ENCODE data around the gene RASGRP3. TPM values are rescaled to one million over a fixed set of nuclear protein-coding genes. Genes with fewer than 3 reads are reported as not detected.
A peak's percentile ranks its signal among the peaks of the same experiment; 100 is the strongest.

RASGRP3 gene
- total and polyA plus RNA-seq, 2 of the 13 experiments (the other 11 are each of a cell fraction or from before 2014, with no cell fraction given), result 0.01 TPM; not detected in 1

DNA sequence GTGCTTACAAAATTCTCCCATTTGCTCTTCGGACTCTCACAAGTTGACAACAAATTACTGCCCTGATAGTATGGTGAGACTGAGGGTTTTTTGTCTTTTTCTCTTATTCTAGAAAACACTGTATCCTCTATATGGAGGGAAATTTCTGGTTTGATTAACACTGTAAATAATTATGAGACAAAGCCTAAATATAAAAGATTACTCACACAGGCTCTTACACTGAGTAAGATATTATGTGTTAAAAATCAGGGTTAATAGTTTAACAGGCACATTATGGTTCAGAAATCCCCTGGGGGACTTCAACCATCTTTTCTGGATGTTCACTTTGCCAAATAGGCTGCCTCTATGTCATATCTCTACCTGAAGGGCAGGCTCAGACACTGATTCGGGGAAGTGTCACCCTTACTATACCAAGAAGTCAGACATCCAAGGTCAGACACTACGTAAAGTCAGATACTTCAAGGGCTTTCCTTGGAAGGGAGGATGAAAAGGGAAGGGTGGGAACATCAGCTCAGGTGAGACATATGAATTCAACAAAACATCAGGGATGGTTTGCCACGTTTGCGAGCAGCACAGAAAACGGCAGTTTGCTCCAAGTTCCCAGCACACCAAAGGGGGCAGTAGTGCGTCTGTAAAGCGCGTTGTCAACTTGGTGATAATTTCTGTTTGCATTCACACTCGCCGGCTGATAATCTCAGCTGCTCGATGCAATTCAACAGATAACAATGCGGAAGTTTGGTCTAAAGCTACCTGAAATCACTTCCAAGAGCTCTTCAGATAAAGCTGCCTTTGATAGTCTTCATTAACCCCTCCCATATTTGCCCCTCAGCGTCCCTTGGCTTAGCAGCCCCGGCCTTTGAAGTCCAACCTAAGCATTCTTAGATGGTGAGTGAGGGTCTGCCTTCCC lies 972 bp upstream of the RASGRP3 start (continued):
- TF ChIP-seq, protein P1, sequence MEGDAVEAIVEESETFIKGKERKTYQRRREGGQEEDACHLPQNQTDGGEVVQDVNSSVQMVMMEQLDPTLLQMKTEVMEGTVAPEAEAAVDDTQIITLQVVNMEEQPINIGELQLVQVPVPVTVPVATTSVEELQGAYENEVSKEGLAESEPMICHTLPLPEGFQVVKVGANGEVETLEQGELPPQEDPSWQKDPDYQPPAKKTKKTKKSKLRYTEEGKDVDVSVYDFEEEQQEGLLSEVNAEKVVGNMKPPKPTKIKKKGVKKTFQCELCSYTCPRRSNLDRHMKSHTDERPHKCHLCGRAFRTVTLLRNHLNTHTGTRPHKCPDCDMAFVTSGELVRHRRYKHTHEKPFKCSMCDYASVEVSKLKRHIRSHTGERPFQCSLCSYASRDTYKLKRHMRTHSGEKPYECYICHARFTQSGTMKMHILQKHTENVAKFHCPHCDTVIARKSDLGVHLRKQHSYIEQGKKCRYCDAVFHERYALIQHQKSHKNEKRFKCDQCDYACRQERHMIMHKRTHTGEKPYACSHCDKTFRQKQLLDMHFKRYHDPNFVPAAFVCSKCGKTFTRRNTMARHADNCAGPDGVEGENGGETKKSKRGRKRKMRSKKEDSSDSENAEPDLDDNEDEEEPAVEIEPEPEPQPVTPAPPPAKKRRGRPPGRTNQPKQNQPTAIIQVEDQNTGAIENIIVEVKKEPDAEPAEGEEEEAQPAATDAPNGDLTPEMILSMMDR (CRISPR knock-in tag; IDR thresholded peaks at IDR 0.05), result peak; percentile 81
- TF ChIP-seq RXRB (CRISPR knock-in tag; IDR thresholded peaks at IDR 0.05; ENCODE audit: borderline replicate concordance) (no peak), NFATC3 (CRISPR knock-in tag; IDR thresholded peaks at IDR 0.05) (0 out of 2 replicates have a peak, but pooled peaks have one; percentile 48), ARNT (IDR thresholded peaks at IDR 0.05) (no peak), ZBTB7B (CRISPR knock-in tag; IDR thresholded peaks at IDR 0.05) (0 out of 2 replicates have a peak, but pooled peaks have one; percentile 34), ZNF33A (CRISPR knock-in tag; IDR thresholded peaks at IDR 0.05; ENCODE audit: borderline replicate concordance) (no peak), DDIT3 (CRISPR knock-in tag; IDR thresholded peaks at IDR 0.05) (no peak), ZNF710 (CRISPR knock-in tag; IDR thresholded peaks at IDR 0.05; ENCODE audit: borderline replicate concordance) (no peak), TGIF2 (CRISPR knock-in tag; IDR thresholded peaks at IDR 0.05) (no peak), ZFP41 (CRISPR knock-in tag; IDR thresholded peaks at IDR 0.05; ENCODE audit: borderline replicate concordance) (no peak), SRF (IDR thresholded peaks at IDR 0.05; ENCODE audit: low read depth, low read length) (no peak), POGK (CRISPR knock-in tag; conservative IDR thresholded peaks at IDR 0.05) (no peak; the same call in 1 of the 2 replicates), STAG1 (CRISPR knock-in tag; IDR thresholded peaks at IDR 0.05) (peak; percentile 52), NPAS2 (CRISPR knock-in tag; IDR thresholded peaks at IDR 0.05; ENCODE audit: borderline replicate concordance) (no peak), ZNF225 (CRISPR knock-in tag; IDR thresholded peaks at IDR 0.05) (no peak), ASH2L (IDR thresholded peaks at IDR 0.05; ENCODE audit: insufficient read length, low read depth, low read length) (peak; percentile 35), SMAD3 (CRISPR knock-in tag; IDR thresholded peaks at IDR 0.05) (0 out of 2 replicates have a peak, but pooled peaks have one; percentile 26)
- TF ChIP-seq, protein P2, sequence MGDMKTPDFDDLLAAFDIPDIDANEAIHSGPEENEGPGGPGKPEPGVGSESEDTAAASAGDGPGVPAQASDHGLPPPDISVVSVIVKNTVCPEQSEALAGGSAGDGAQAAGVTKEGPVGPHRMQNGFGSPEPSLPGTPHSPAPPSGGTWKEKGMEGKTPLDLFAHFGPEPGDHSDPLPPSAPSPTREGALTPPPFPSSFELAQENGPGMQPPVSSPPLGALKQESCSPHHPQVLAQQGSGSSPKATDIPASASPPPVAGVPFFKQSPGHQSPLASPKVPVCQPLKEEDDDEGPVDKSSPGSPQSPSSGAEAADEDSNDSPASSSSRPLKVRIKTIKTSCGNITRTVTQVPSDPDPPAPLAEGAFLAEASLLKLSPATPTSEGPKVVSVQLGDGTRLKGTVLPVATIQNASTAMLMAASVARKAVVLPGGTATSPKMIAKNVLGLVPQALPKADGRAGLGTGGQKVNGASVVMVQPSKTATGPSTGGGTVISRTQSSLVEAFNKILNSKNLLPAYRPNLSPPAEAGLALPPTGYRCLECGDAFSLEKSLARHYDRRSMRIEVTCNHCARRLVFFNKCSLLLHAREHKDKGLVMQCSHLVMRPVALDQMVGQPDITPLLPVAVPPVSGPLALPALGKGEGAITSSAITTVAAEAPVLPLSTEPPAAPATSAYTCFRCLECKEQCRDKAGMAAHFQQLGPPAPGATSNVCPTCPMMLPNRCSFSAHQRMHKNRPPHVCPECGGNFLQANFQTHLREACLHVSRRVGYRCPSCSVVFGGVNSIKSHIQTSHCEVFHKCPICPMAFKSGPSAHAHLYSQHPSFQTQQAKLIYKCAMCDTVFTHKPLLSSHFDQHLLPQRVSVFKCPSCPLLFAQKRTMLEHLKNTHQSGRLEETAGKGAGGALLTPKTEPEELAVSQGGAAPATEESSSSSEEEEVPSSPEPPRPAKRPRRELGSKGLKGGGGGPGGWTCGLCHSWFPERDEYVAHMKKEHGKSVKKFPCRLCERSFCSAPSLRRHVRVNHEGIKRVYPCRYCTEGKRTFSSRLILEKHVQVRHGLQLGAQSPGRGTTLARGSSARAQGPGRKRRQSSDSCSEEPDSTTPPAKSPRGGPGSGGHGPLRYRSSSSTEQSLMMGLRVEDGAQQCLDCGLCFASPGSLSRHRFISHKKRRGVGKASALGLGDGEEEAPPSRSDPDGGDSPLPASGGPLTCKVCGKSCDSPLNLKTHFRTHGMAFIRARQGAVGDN (CRISPR knock-in tag; IDR thresholded peaks at IDR 0.05), result no peak
